HFFc6 (cell line): ENCODE measurements around the gene PRR9. TPM values are rescaled to one million over a fixed set of nuclear protein-coding genes. Genes with fewer than 3 reads are reported as not detected.
"Not testable (repeated sequence)": the region's sequence is repeated elsewhere in the genome, so short reads cannot be mapped to it uniquely, and the experiment has no call there.

Experiments used
- DNase-seq: peaks from one replicate; pipeline ENCODE4 v3.0.0-alpha.2; 2018
- H3K27ac Mint-ChIP-seq: 2 replicates; pipeline ENCODE4 v1.8.0; 2020; ENCODE audit warnings: mild to moderate bottlenecking, mixed read lengths
- H3K27me3 Mint-ChIP-seq: 2 replicates; pipeline ENCODE4 v1.8.0; 2021; ENCODE audit warnings: mild to moderate bottlenecking, moderate library complexity, mixed read lengths; ENCODE audit not compliant: insufficient read depth
- H3K36me3 Mint-ChIP-seq: 2 replicates; pipeline ENCODE4 v1.8.0; 2021; ENCODE audit warnings: low read depth, mixed read lengths
- H3K4me1 Mint-ChIP-seq: 2 replicates; pipeline ENCODE4 v1.8.0; 2020; ENCODE audit warnings: low read depth, mixed read lengths
- H3K4me3 Mint-ChIP-seq: 2 replicates; pipeline ENCODE4 v1.8.0; 2020; ENCODE audit warnings: mild to moderate bottlenecking, moderate library complexity, mixed read lengths
- H3K9me3 Mint-ChIP-seq: 2 replicates; pipeline ENCODE4 v1.8.0; 2020; ENCODE audit warnings: mild to moderate bottlenecking, mixed read lengths
- long read RNA-seq: library from polyadenylated mRNA; unstranded; transcript quantifications from one replicate; pipeline ENCODE4 v2.0.0, GENCODE V29; 2019
- total RNA-seq, 6 experiments: library from RNA; stranded (reverse); fragmentation: NEBNext Ultra II Directional; extraction: Animal tissue kit (Norgen Biotek cat#: 25700); gene quantifications; 2 replicates in 1 of 6; 3 replicates in 5 of 6; pipeline ENCODE4 v1.2.3, GENCODE V29; 2021
- TF ChIP-seq, protein P1 (sequence below): fragments of 200-600 bp; sonication (generic); IDR thresholded peaks from 2 replicates; pipeline ENCODE4 v1.5.0; 2021; ENCODE audit warnings: antibody characterized with exemption, mild to moderate bottlenecking

PRR9 gene, protein sequence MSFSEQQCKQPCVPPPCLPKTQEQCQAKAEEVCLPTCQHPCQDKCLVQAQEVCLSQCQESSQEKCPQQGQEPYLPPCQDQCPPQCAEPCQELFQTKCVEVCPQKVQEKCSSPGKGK
- not detected for total RNA-seq
- long read RNA-seq: 0 reads

DNA sequence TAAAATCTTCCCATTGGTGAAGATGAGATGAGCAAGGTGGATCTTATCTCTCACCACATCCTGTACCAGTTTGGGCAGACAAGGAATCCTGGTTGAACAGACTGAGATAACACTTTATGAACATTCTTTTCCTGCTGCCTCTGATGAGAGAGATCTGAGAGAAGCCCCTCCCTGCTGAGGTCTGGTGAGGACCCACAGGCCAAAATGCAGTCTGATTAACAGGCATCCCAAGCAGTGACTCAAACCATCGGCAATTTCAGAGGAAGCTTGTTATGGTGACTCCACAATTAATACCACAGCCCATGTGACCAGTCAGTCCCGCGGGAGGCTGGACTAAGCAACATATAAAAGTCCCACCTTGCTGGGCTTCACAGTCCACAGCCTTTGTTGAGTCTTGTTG lies at the start of gene PRR9:
Gene PRR9, plus strand, starts transcription at position 373 of the 400 bp plus-strand sequence. CDS start 561 bp downstream, outside the sequence.
- no peaks in the 10 kb centered on the region for H3K4me1 Mint-ChIP-seq
- DNase-seq: no peak
- no peaks in the 10 kb centered on the region for H3K36me3 Mint-ChIP-seq
- TF ChIP-seq, protein P1, sequence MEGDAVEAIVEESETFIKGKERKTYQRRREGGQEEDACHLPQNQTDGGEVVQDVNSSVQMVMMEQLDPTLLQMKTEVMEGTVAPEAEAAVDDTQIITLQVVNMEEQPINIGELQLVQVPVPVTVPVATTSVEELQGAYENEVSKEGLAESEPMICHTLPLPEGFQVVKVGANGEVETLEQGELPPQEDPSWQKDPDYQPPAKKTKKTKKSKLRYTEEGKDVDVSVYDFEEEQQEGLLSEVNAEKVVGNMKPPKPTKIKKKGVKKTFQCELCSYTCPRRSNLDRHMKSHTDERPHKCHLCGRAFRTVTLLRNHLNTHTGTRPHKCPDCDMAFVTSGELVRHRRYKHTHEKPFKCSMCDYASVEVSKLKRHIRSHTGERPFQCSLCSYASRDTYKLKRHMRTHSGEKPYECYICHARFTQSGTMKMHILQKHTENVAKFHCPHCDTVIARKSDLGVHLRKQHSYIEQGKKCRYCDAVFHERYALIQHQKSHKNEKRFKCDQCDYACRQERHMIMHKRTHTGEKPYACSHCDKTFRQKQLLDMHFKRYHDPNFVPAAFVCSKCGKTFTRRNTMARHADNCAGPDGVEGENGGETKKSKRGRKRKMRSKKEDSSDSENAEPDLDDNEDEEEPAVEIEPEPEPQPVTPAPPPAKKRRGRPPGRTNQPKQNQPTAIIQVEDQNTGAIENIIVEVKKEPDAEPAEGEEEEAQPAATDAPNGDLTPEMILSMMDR: no peak
- no peak within 1 kb of the TSS for H3K4me3 Mint-ChIP-seq
- H3K27ac Mint-ChIP-seq: no peak within 1 kb of the TSS
- H3K27me3 Mint-ChIP-seq: peaks cover 15% of the 10 kb centered on the region
- H3K9me3 Mint-ChIP-seq: no peaks in the 10 kb centered on the region

DNA sequence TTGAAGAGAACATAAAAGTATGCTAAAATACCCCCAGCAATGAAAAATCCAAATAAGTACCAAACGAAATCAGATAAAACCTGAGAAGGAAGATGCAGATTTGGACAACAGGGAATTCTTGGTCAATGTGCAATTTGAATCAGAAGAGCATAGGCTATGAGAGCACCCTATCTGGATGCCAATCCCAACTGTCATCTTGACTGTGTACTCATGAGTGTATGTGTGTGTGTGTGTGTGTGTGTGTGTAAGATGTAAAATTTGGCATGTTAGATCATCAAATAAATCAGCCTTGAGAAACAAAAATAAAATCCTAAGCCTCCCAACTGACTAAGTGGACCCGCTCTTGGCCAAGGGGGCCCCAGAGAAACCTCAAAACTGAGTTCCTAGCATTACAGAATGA lies 48.7 kb upstream of the PRR9 start:
- H3K36me3 Mint-ChIP-seq: no peaks in the 10 kb centered on the region

DNA sequence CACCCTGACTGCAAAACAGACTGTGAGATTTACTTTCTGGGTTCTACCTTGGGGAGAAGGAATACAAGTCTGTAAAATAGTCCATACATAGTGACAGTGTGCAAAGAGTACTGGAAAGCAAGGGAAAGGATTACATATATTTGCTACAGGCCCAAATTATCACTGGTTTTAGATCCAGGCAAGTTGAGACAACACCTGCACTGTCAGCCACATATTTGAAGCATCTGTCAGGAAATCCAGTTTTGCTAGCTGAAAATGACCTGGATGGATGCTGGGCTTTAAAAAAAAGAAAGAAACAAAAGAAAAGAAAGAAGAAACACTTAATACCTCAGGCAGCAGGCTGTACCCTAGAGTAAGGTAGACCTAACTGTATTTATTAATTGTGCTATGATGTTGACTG lies 42.8 kb upstream of the PRR9 start:
- Mint-ChIP-seq H3K36me3 (no peaks in the 10 kb centered on the region), H3K27me3 (no peaks in the 10 kb centered on the region; the same call in 1 of the 2 replicates), H3K9me3 (no peaks in the 10 kb centered on the region; the same call in 1 of the 2 replicates), H3K4me1 (no peaks in the 10 kb centered on the region), H3K27ac (no peak overlapping the region), H3K4me3 (no peak overlapping the region)
- TF ChIP-seq, protein P1: no peak
- no peak for DNase-seq

More for the DNA sequence above, 48.7 kb upstream of the PRR9 start:
- H3K4me3 Mint-ChIP-seq: no peak overlapping the region
- H3K4me1 Mint-ChIP-seq: no peaks in the 10 kb centered on the region
- DNase-seq: no peak
- peaks cover 4% of the 10 kb centered on the region; the same call in 1 of the 2 replicates for H3K9me3 Mint-ChIP-seq
- no peaks in the 10 kb centered on the region; the same call in 1 of the 2 replicates for H3K27me3 Mint-ChIP-seq
- H3K27ac Mint-ChIP-seq: no peak overlapping the region
- TF ChIP-seq, protein P1: no peak

DNA sequence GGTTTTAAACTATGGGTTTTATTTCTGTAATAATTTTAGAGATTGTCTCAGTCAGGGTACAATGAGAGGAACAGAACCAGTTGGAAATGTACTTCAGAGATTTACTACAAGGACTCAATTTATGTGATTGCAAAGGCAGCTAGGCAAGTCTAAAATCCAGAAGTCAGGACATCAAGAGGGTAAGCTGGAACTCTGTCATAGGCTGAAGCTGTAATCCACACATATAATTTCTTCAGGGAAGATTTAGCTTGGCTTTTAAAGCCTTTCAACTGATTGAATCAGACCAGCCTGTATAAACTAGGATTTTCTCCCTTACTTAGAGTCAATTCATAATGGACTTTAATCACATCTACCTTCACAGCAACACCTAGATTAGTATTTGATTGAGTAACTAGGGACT lies 38.5 kb upstream of the PRR9 start:
- Mint-ChIP-seq H3K27ac (no peak overlapping the region), H3K27me3 (no peaks in the 10 kb centered on the region; the same call in 1 of the 2 replicates), H3K4me1 (no peaks in the 10 kb centered on the region), H3K4me3 (no peak overlapping the region), H3K9me3 (no peaks in the 10 kb centered on the region; the same call in 1 of the 2 replicates), H3K36me3 (no peaks in the 10 kb centered on the region)
- TF ChIP-seq, protein P1: no peak
- no peak for DNase-seq

DNA sequence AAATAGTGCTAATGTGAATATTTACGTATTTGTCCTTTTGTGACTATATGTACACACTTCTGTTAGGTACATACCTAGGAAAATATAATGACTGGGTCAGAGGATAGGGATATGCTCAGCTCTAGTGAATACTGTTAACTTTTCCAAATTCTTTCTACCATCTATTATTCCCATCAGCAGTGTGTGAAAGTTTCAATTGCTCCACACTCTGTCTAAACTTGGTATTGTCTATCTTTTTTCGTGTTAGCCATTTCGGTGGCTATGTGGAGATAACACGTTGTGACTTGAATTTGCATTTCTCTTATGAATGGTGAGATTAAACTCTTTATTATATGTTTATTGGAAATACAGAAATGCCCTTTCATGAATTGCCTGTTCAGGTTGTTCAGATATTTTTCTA lies 36.8 kb upstream of the PRR9 start:
- Mint-ChIP-seq H3K9me3 (peaks cover 3% of the 10 kb centered on the region; the same call in 1 of the 2 replicates), H3K27me3 (no peaks in the 10 kb centered on the region; the same call in 1 of the 2 replicates), H3K4me1 (no peaks in the 10 kb centered on the region), H3K36me3 (no peaks in the 10 kb centered on the region), H3K4me3 (no peak overlapping the region), H3K27ac (no peak overlapping the region)
- TF ChIP-seq, protein P1: no peak
- DNase-seq: no peak

DNA sequence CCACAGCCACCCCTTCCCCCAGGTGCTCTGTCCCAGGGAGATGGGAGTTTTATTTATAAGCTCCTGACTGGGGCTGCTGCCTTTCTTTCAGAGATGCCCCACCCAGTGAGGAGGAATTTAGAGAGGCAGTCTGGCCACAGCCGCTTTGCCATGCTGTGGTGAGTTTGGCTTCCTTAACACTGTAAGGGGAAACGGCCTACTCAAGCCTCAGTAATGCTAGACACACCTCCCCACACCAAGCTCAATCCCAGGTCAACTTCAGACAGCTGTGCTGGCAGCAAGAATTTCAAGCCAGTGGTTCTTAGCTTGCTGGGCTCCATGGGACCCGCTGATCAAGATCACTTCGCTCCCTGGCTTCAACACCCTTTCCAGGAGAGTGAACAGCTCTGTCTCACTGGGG lies 29.1 kb upstream of the PRR9 start:
- H3K4me3 Mint-ChIP-seq, H3K4me1 Mint-ChIP-seq, H3K36me3 Mint-ChIP-seq, H3K27me3 Mint-ChIP-seq, DNase-seq, H3K27ac Mint-ChIP-seq: not testable (repeated sequence)
- H3K9me3 Mint-ChIP-seq: 0 out of 2 replicates have a peak, but pooled peaks cover 12% of the 10 kb centered on the region
